Measurements from ENCODE around the gene PIGM. TPM values are rescaled to one million over a fixed set of nuclear protein-coding genes. Genes with fewer than 3 reads are reported as not detected.

Gene PIGM
- total RNA-seq: 7.6 and 7.7 TPM in 2 replicates
- long read RNA-seq, full-length matches to known transcripts: 26 of 26 reads
- long read RNA-seq, partial matches to known transcripts: 0 of 26 reads
- long read RNA-seq, other reads (novel, unspliced or antisense): 0 of 26 reads

GRCh38 chr1:160031365-160032164, at the start of gene PIGM:
Gene PIGM (minus strand): TSS chr1:160031990. CDS start chr1:160031739, 251 bp downstream.
- peak; percentile 92 for DNase-seq (ENCODE audit: extremely low spot score, unreplicated experiment)
- H3K4me1 Mint-ChIP-seq (ENCODE audit: unreplicated experiment): peaks cover 17% of the 10 kb centered on the region
- H3K27me3 Mint-ChIP-seq (ENCODE audit: unreplicated experiment): peaks cover 28% of the 10 kb centered on the region
- TF ChIP-seq CTCF (IDR thresholded peaks at IDR 0.05): no peak
- H3K9me3 Mint-ChIP-seq (ENCODE audit: unreplicated experiment): no peaks in the 10 kb centered on the region
- H3K36me3 Mint-ChIP-seq (ENCODE audit: unreplicated experiment): peaks cover 5% of the 10 kb centered on the region
- H3K4me3 Mint-ChIP-seq (ENCODE audit: unreplicated experiment): peak within 1 kb of the TSS; percentile 99
- H3K27ac Mint-ChIP-seq (ENCODE audit: unreplicated experiment): peak within 1 kb of the TSS; percentile 62

- no peaks in the 10 kb centered on the region for H3K9me3 Mint-ChIP-seq (ENCODE audit: unreplicated experiment)
- H3K27me3 Mint-ChIP-seq (ENCODE audit: unreplicated experiment): peaks cover 66% of the 10 kb centered on the region
These were observed 49.6 kb upstream of the PIGM start, which contains the start of gene KCNJ9 for GRCh38 chr1:160081261-160081936. Gene KCNJ9 (plus strand): TSS chr1:160081538. CDS start chr1:160084031, 2,493 bp downstream.

GRCh38 chr1:160080381-160081100, 48.8 kb upstream of the PIGM start:
- H3K27me3 Mint-ChIP-seq (ENCODE audit: unreplicated experiment): peaks cover 75% of the 10 kb centered on the region
- H3K36me3 Mint-ChIP-seq (ENCODE audit: unreplicated experiment): no peaks in the 10 kb centered on the region
- no peaks in the 10 kb centered on the region for H3K9me3 Mint-ChIP-seq (ENCODE audit: unreplicated experiment)
- peaks cover 10% of the 10 kb centered on the region for H3K4me1 Mint-ChIP-seq (ENCODE audit: unreplicated experiment)
- no peak for TF ChIP-seq CTCF (IDR thresholded peaks at IDR 0.05)
- H3K27ac Mint-ChIP-seq (ENCODE audit: unreplicated experiment): no peak overlapping the region
- no peak for DNase-seq (ENCODE audit: extremely low spot score, unreplicated experiment)
- no peak overlapping the region for H3K4me3 Mint-ChIP-seq (ENCODE audit: unreplicated experiment)

More at GRCh38 chr1:160081261-160081936, 49.6 kb upstream of the PIGM start, which contains the start of gene KCNJ9:
- H3K27ac Mint-ChIP-seq (ENCODE audit: unreplicated experiment): no peak within 1 kb of the TSS
- H3K36me3 Mint-ChIP-seq (ENCODE audit: unreplicated experiment): no peaks in the 10 kb centered on the region
- peaks cover 16% of the 10 kb centered on the region for H3K4me1 Mint-ChIP-seq (ENCODE audit: unreplicated experiment)
- H3K4me3 Mint-ChIP-seq (ENCODE audit: unreplicated experiment): no peak within 1 kb of the TSS
- DNase-seq (ENCODE audit: extremely low spot score, unreplicated experiment): no peak
- TF ChIP-seq CTCF (IDR thresholded peaks at IDR 0.05): no peak

- no peaks in the 10 kb centered on the region for H3K9me3 Mint-ChIP-seq (ENCODE audit: unreplicated experiment)
- DNase-seq (ENCODE audit: extremely low spot score, unreplicated experiment): no peak
- H3K4me3 Mint-ChIP-seq (ENCODE audit: unreplicated experiment): no peak overlapping the region
- no peaks in the 10 kb centered on the region for H3K36me3 Mint-ChIP-seq (ENCODE audit: unreplicated experiment)
- H3K4me1 Mint-ChIP-seq (ENCODE audit: unreplicated experiment): peaks cover 9% of the 10 kb centered on the region
- H3K27ac Mint-ChIP-seq (ENCODE audit: unreplicated experiment): no peak overlapping the region
- no peak for TF ChIP-seq CTCF (IDR thresholded peaks at IDR 0.05)
- peaks cover 86% of the 10 kb centered on the region for H3K27me3 Mint-ChIP-seq (ENCODE audit: unreplicated experiment)
These were observed 47.7 kb upstream of the PIGM start for GRCh38 chr1:160079448-160079847.
